Endothelial cell of coronary artery (primary cell): ENCODE data around the gene GSX2. TPM values are rescaled to one million over a fixed set of nuclear protein-coding genes. Genes with fewer than 3 reads are reported as not detected.

Experiments used
- total RNA-seq: library from RNA; depleted of rRNA; stranded (reverse); fragments of >200 nt; gene quantifications from 2 replicates; pipeline ENCODE4 v1.2.3, GENCODE V29; 2014

The GSX2 gene
- total RNA-seq, result not detected in 2 replicates

DNA sequence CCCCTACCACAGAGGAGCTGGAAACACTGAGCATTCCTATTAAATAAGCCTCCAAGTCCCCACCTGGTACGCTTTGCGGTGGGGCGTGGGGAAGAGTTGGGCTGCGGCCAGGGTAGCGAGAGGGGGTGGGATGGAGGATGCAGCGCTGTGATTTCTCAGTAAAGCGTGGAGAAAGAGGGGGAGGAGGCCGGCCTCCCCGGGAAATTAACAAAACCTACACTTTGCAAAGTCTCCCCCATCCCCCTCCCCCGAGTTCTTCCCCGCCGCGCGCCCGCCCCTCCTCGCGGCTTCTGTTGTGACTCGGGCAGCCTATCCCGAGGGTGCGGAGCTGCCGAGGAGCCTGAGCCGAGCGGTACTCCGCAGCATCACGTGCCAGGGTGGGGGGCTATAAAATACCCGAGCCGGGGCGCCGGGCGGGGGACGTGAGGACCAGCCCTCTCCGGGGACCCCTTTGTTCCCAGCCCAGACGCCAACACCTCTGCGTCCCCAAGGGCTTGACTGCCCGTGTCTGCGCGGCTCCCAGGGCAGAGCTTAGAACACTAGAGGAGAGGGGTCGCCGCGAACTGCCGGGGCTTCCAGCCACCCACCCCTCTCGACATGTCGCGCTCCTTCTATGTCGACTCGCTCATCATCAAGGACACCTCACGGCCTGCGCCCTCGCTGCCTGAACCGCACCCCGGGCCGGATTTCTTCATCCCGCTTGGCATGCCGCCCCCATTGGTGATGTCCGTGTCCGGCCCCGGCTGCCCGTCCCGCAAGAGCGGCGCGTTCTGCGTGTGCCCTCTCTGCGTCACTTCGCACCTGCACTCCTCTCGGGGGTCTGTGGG, at the start of gene GSX2:
TSS of gene GSX2 (plus strand) at position 416 of the 827 bp plus-strand sequence. CDS start at position 598, 182 bp downstream.

DNA sequence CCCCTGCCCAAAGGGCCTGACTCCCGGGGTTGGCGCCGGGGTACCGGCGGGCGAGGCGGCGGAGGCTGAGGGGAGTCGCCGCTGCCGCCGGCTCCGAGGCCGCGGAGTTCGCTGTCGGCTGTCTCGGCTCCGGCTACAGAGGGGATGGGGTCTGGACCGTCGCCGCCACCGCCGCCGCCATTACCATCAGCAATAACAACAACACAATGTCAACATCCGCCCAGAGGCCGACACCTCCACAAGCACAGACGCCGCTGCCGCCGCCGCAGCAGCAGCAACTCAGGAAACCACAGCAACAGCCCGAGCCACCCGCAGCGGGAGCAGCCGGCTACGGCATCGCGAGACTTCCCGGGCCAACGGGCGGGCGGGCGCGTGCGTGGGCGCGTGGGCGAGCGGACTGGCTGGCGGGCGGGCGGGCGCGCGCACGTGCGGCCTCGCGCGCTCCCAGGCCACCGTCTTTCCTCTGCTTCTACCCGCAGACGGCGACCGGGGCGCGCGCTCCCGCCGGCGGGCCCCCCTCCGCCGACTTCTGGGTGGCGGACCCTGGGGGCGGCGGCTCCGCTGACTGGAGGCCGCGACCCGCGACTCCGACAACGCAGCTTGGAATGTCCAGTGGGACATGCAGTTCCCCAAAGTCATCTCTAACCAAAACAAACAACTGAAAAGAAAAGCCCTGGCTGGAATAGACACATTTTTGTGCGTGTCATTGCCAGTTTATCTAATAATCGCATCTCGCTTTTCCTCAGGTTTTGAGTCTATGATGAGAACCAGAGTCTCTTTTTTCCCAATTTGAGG, 35.4 kb upstream of the GSX2 start, which contains the start of gene CHIC2:
TSS of gene CHIC2 (minus strand) at position 289 of the 795 bp plus-strand sequence. CDS start 305 bp downstream, outside the sequence.

Other genes starting within 250 kb of the GSX2 start
- 80.6 and 89.6 TPM in 2 replicates for gene CHIC2, start 35.6 kb upstream of the GSX2 start, total RNA-seq
- 1.2 and 12.0 TPM in 2 replicates for gene PDGFRA, start 129.1 kb downstream of the GSX2 start, total RNA-seq